ENCODE data around the gene WDR45B.
A peak's percentile ranks its signal among the peaks of the same experiment; 100 is the strongest.
"Not testable (repeated sequence)": the region's sequence is repeated elsewhere in the genome, so short reads cannot be mapped to it uniquely, and the experiment has no call there.

WDR45B gene

DNA sequence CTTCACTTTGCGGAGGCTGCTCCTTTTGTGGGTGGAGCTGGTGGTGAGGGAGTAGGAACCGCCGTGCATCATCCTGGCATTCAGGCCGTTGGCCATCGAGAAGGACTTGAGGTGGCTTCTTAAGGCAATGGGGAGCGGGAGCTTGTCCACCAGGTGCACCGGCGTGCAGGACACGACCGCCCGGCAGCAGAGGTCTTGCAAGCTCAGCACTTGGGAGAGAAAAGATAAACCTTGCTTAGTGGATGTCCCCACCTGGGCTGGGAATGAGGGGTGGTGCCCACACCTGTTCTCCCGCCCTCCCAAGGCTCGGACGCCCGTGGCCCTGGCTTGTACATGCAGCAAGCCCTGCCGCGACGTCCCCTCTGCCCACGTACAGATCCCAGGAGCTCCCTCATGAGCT is 9.7 kb upstream of the WDR45B start:
- no peak for DNase-seq (ENCODE audit: low spot score)

DNA sequence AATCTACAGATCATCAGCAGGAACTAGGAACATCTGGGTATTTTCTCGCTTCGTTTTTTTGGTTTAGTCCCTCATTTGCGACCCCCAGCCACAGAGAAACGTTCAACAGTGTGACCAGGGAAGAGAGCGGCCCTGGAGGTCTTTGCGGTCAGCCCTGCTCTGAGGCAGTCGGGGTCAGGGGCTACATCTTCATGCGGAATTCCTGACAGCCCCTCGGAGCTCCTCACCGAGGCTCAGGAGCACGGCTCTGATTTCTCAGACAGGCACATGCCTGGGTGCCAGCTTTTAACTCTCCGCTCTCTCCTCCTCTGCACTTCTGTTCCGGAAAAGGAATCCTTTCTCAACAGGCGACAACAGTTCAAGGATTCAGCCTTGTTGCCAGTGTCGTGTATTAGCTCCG is 8.0 kb upstream of the WDR45B start:
- DNase-seq (ENCODE audit: low spot score) = no peak

DNA sequence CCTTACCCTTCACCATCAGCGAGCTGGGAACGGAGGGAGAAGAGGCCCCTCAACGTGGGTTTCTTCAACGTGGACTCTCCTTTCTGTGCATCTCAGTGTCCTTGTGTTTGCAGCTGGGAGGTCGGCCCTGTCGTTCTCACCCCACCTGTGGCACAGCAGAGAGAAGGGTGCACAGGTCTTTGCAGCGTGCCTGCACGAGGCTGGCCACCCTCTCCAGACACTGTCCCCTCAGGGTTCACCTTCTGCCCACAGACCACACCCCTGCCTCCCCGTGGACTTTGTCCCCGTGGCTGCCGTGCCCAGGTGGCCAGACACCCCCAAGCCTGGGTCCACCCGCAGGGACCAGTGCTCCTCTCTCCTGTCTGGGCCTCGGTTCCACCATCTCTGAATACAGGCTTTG is 7.3 kb upstream of the WDR45B start:
- DNase-seq (ENCODE audit: low spot score) = no peak

DNA sequence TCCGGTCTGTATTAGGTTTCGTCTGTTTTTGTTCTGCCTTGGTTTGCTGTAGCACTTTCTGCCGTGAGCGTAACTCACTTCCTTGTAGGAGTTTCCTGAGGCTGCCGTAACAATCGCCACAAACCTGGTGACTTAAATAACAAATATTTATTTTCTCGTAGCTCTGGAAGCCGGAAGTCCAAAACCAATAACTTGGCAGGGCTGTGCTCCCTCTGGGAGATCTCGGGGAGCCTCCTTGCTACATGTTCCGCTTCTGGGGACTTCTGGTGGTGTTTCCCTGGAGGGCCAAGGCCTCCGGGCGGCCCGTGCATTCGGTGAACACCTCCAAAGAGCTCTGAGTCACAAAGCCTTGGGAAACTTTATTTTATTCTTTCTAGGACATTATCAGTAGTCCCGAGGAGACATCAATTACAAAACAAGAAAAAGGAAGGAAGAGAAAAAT is 6.8 kb upstream of the WDR45B start:
- no peak for DNase-seq (ENCODE audit: low spot score)

DNA sequence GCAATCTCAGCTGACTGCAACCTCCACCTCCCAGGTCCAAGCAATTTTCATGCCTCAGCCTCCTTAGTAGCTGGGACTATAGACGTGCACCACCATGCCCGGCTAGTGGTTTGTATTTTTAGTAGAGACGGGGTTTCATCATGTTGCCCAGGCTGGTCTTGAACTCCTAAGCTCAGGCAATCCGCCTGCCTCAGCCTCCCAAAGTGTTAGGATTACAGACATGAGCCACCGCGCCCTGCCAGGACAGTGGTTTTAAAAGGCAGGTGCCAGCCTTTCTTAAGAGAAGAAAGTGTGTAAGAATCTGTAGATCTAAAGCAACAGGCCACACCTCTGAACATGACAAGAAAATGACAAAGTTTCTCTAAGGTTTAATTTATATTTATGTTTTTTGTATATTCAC is 6.4 kb upstream of the WDR45B start:
- not testable (repeated sequence) for DNase-seq (ENCODE audit: low spot score)

DNA sequence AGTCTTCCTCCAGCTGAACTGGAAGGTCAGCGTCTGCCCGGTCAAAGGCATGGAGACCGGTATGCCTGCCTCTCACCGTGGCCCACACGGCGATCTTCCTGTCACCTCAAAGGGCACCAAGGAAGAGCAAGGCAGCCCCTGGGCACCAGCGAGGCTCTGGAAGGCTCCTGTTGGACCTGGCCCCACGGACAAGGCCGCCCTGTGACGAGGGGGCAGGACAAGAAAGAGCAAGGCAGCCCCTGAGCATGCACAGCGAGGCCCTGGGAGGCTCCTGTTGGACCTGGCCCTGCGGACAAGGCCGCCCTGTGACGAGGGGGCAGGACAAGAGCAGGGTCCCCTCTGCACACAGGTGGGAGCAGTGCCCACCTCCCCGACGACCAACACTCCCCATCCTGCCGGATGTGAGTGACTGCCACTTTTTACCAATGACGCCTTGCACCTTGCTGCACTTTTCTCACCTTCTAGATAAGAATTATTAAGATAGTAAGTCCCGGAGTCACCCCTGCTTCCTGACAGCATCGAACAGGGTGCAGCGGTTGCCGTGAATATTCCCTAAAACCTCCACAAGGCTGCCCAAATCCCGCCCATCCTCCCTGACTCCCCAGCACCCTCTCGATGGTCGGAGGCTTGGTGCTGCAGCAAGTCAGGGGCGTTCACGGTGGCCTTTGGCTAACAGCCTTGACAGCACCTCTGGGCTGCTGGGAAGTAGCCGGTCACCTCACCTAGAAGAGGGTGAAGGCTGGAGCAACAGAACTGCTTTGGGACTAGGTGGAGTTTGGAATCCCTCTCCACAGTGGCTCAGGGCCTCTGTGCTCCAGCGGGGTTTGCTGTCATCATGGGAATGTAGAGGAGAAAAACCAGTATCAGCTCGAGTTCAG is 5.6 kb upstream of the WDR45B start:
- DNase-seq (ENCODE audit: low spot score) = no peak

DNA sequence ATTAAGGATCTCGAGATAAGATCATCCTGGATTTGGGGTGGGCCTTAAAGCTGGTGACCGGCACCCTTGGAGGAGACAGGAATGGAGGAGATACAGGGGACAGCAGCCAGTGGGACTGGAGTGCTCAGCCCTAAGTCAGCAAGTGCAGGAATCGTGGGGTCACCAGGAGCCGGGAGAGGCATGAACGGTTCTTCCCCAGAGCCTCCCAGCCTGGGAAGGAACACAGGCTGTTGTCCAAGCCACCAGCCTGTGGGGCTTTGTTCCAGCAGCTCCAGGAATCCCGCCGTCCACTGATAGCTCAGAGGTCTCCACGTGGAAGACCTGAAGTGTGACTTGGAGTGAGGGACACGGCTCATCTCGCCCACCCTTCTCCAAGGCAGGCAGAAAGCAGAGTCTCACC is 2.5 kb upstream of the WDR45B start:
- DNase-seq (ENCODE audit: low spot score) = no peak

DNA sequence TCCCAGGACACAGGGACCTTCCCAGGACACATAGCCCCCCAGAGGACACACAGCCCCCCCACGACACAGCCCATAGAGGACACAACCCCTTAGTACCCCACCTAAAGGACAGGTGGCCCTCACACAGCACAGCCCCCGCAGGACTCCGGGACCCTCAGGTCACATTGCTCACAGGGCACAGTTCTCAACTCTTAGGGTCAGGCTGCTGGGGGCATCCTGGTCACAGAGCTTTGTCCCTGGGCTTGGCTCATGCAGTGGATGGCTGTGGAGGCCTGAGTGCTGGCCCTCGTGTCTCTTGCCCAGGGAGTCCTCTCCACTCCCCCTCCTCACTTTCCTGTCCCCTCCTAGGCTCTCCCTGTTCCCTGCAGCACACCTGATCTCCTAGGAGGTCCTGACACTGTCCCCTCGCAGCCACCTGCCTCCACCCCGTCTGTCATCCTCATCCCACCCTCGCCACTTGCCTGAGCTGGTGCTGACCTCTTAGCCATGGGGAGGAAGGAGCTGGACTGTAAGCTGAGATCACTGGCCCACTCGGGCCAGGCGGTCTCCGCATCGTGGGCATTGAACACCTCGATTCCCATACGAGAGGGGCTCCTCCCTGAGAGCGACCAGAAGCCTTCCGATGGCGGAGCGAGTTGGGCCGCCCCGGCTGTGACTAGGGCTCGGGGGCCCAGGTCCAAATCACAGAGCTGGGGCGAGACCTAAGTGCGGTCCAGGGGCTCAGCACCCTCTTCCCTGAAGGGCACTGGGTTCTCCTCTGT is 1.4 kb upstream of the WDR45B start:
- no peak for DNase-seq (ENCODE audit: low spot score)

DNA sequence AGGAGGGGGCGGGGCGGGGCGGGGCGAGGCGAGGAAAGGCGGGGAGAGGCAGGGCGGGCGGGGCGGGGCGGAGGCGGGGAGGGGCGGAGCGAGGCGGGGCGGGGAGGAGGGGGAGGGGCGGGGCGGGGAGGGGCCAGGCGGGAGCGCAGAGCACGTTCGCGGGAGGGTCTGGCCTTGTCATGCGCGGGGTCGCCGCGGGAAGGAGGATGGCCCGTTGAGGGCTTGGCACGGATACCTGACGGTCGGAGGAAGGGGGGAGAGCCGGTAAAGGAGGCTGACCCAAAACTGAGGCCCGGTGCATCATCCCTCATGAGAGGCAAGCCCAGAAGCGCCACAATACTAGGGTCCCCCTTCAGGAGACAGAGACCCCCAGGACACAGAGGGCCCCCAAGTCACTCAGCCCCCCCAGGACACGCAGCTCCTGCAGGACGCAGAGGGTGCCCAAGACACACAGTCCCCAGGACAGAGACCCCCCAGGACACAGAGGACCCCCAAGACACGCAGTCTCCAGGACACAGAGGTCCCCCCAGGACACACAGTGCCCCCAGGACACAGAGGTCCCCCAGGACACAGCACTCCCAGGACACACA is 593 bp upstream of the WDR45B start:
- DNase-seq (ENCODE audit: low spot score) = peak; percentile 53

DNA sequence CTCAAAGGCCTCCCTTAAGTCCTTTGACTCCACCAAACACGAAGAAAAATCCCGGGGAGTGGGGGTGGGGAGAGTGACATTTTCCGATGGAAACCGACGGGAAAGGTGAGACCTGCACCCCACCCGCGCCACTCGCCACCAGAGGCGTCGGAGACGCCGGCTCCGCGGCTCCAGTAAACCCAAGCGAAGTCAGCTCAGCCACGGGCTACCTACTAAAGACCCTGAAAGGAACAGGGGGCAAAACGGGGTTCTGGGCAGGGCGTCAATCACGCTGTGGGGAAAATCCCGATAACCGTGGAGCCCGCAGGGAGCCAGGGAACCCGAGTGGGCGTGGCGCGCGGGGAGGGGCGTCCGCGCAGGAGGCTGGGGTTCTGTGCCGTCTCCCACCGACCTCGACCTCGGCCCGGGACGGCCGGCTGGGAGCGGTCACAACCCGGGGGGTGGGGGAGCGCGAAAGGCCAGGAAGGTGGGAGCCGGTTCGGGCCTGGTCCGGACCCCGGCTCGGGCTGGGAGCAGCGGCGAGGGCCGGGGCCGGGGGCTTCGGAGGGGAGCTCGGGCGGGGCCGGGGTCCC is 565 bp downstream of the WDR45B start:
- DNase-seq (ENCODE audit: low spot score) = peak; percentile 64

DNA sequence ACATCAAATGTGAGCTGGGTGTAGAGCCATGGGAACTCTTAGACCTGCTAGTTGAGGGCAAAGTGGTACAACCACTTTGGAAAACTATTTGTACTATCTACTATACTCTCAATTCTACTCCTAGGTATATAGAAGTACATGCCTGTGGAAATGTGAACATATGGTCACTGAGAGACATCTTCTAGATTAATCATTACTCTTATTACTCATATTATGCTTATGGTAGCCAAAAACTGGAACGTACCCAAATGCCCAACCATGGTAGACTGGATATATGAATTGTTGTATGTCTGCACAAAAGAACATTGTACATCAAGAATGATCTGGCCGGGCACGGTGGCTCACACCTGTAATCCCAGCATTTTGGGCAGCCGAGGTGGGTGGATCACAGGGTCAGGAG is 2.7 kb downstream of the WDR45B start:
- DNase-seq (ENCODE audit: low spot score) = no peak

DNA sequence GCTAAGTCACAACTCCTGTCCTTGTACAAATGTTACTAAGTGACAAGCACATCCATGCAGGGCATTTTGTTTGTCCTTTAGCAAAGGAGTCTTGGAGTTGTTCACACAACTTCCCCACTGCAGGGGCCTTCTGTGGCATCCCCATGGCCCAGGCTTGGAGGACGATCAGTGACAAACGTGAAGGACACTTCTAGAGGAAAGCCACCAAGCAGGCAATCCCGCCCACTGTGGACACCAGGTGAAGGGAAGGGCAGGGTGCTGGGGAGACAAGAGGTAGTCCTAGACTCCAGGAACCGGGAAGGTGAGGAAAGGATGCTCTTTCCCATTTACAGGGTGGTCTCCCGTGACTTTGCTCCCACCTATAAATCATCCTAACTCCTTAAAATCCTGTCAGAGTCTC is 4.1 kb downstream of the WDR45B start:
- no peak for DNase-seq (ENCODE audit: low spot score)

DNA sequence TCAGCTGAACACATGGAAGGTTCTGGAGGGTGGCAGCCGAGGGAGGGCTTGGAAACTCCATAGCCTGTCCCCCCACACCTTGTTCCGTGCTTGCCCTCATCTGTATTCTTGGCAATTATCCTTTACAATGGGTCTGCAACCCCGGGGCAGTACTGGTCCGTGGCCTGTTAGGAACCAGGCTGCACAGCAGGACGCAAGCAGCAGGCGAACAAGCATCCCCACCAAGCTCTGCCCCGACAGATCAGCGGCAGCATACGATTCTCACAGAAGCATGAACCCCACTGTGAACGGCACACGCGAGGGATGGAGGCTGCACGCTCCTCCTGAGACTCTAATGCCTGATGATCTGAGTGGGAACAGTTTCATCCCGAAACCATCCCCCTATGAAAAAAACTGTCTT is 6.2 kb downstream of the WDR45B start:
- DNase-seq (ENCODE audit: low spot score) = no peak

DNA sequence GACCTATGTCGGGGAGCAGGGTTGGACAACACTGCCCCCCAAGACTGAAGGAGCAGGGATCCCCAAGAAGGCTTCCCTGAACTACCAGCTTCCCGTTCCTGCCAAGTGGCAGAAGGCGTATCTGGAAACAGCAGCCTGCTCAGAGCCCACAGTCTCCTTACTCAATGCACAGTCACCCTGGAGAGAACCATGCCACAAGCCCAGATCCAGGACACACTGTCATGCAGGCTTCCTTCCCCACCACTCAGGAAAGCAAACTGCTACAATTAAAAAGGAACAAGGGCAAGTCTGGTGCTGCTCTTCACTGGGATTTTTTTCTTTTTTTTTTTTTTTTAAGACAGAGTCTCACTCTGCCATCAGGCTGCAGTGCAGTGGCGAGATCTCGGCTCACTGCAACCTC is 8.2 kb downstream of the WDR45B start:
- DNase-seq (ENCODE audit: low spot score) = no peak

DNA sequence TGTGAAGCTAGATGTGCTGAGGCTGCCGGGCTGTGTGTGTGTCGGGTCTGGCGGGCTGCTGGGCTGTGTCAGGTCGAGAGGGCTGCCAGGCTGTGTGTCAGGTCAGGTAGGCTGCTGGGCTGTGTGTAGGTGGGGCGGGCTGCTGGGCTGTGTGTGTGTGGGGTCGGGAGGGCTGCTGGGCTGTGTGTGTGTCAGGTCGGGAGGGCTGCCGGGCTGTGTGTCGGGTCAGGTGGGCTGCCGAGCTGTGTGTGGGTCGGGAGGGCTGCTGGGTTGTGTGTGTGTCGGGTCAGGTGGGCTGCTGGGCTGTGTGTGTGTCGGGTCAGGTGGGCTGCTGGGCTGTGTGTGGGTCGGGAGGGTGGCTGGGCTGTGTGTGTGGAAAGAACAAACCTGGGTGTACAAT is 8.6 kb downstream of the WDR45B start:
- no peak for DNase-seq (ENCODE audit: low spot score)

DNA sequence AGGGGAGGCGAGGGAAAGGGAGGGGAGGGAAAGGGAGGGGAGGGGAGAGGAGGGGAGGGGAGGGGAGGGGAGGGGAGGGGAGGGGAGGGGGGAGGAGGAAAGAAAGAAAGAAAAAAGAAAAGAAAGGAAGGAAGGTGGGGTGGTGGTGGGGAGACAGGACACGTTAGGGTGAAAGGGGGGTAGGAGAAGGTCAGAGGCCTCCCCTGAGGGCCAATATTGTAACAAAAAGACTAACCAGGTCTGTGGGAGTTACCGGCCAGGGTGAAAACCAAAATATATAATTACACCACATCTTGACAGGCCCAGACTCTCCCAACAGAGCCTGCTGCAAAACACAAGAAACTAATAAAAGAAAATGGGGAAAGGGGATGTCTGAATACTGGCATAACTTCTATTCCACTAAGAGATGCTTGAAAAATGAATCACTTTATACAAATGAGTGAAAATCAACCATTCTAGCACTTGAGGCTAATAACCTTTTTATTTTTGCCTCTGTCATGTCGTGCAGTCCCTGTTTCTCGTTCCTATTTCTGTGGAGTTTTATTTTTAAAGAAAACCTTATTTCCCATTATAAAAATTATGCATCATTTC is 10.0 kb downstream of the WDR45B start:
- no peak for DNase-seq (ENCODE audit: low spot score)

DNA sequence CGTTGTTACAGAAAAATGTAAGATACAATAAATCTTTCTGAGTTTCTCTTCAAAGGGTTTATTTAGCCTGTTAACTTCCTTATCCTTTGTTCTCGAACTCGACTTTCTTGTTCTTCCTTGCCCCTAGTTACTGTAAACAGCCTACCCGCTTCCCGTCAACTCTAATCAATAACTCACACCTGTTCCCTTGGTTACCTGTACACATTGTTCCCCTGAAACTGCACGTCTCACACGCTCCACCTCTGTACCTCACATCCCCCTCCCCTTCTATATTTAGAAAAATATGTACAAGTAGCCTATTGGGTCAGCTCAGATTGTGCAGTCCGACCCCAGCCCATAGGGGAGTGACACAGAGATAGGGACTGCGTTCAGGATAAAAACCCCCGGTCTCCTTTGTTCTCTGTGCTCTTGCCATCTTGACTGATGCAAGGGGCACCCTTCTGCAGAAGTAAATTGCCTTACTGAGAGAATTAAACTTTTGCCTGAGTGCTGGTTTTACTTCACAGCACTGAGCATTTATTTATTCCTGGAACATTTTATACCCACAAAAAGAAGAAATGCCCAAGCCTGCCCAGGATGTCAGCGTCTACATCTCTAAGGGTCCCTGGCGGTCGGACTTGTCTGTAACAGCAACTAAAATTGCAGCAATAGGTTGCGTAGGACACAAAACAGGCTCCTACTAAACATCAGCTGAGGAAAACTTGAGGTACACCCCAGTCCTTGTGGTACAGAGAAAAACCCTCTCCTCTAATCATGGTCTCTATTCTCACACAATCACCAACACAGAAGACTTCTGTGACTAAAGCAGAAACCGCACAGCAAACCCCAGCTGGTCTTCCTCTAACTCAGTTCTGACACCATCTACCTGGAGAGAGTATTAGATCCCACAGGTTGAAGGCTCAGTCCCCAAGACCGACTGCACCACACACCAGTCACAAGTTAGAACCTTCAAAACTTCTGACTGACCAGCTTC is 11.3 kb downstream of the WDR45B start:
- no peak for DNase-seq (ENCODE audit: low spot score)

DNA sequence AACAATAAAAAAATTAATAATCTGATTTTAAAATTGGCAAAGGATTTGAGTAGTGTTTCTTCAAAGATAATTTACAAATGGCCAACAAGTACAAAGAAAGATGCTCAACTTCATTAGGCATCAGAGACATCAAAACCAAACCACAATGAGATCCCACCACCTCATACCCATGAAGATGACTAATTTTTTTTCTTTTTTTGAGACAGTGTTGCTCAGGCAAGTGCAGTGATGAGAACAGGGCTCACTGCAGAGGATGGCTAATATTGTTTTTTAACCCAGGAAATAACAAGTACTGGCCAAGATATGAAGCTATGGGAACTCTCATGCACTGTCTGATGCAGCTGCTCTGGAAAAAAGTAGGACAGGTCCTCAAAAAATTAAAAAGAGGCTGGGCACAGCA is 14.9 kb downstream of the WDR45B start:
- no peak for DNase-seq (ENCODE audit: low spot score)

DNA sequence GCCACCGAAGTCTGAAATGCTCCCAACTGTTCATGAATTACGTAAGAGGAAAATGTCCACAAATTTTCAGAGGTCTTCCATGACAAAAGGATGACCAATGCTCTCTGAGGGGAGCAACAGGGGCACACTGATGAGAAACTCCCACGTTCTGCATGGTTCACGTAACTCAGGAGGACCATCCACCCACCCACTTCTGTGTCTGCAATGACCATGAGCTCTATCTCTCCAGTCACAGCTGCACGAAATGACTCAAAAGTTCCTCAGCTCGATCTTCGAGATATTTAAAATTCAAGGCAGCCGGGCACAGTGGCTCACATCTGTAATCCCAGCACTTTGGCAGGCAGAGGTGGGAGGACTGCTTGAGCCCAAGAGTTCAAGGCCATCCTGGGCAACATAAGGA is 15.8 kb downstream of the WDR45B start:
- no peak for DNase-seq (ENCODE audit: low spot score)

DNA sequence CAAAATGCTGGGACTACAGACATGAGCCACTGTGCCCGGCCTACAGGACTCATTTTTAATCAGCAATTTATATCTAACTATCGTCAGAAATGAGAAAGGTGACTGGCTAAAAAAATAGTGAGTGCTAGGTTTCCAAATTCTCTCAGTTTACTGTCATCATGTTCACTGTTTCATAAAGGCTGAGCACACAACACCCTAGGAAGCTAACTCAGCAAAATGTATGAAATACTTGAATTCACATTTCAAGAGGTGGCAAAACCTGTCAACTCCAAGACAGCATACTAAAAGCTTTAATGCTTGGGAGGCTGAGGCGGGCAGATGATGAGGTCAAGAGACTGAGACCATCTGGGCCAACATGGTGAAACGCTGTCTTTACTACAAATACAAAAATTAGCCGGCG is 16.7 kb downstream of the WDR45B start:
- no peak for DNase-seq (ENCODE audit: low spot score)

DNA sequence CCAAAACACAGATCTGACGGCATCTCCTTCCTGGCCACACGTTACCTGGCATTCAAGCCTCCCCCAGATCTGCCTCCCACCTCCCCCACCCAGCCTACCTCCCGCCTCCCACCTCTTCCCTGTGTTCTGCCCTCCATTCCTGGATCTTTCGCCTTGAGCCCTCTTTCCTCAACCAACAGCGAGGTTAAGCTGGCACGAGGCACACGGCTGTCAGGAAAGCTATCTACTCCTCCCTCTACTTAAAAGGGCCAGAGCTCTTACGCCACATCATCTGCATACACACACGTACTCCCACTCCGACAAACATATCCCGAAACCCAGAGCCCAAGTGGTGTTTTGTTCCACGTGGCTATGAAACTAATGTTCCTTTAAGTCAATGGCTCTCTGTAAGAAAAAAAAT is 18.0 kb downstream of the WDR45B start:
- DNase-seq (ENCODE audit: low spot score) = no peak

Data from hepatic stellate cell (primary cell).